GM12892 (cell line): ENCODE results near the gene VGF.

Source experiments
- DNase-seq: peaks from one replicate; pipeline ENCODE4 v3.0.0; 2011; ENCODE audit not compliant: insufficient read length
- FAIRE-seq: peaks from 2 replicates; lab custom pipeline; 2011; peaks lifted over from hg19 to GRCh38; lab: Jason Lieb, UNC
- POLR2A ChIP-seq: IDR thresholded peaks from 2 replicates; pipeline ENCODE4 v1.6.1; 2011; ENCODE audit warnings: low read depth, low read length, control low read depth
- POLR2AphosphoS5 ChIP-seq: IDR thresholded peaks from 2 replicates; pipeline ENCODE4 v1.6.1; 2011; ENCODE audit warnings: low read depth, low read length, control low read depth
- TAF1 ChIP-seq: IDR thresholded peaks from 2 replicates; pipeline ENCODE4 v1.6.1; 2011; ENCODE audit warnings: low read depth, mild to moderate bottlenecking, control low read depth, low read length, borderline replicate concordance

Gene VGF

DNA sequence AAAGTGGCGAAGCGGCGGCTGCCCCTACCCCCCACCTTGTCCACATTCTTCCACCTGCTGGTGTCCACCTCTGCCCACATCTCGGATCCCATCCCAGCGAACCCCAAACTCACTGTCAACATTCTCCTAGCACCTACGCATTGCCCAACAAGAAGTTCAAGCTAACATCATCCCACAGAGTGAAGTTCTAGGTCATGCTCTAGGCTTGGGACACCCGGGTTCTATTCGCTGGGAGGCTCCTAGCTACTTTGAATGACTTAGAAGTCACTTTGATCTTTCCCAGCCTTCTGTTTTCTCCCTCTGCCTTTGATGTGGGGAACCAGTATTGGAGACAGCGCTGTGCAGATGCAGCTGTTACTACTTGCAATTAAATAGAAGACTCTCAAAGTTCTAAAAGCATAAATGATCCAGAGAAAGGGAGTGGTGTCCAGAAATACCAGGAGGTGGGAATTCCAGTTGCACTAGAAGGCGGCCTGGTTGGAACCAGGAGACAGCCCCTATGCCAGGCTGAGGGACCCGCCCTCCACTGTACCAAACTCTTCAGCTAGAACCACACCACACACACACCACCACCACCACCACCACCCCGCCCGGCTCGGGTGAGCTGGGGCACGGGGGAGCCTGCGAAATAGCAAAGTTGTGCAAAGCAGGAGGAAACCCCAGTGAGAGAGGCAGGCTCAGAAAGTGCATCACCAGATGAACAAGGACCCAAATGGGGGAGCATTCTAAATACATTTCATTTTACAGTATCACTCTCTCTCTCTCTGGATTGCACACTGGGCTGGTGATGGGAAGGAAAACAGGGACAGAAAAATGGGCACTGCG is 5.5 kb upstream of the VGF start:
- FAIRE-seq = no peak
- no peak for DNase-seq
- no peak for TF ChIP-seq TAF1
- TF ChIP-seq POLR2AphosphoS5 = no peak
- no peak for TF ChIP-seq POLR2A

- TF ChIP-seq POLR2AphosphoS5 = no peak
- no peak for TF ChIP-seq POLR2A
- no peak for TF ChIP-seq TAF1
- DNase-seq (peak; percentile 78), FAIRE-seq (peak; percentile 89)
Measured at GRCh38 chr7:101169838-101170551, 4.6 kb upstream of the VGF start.

DNA sequence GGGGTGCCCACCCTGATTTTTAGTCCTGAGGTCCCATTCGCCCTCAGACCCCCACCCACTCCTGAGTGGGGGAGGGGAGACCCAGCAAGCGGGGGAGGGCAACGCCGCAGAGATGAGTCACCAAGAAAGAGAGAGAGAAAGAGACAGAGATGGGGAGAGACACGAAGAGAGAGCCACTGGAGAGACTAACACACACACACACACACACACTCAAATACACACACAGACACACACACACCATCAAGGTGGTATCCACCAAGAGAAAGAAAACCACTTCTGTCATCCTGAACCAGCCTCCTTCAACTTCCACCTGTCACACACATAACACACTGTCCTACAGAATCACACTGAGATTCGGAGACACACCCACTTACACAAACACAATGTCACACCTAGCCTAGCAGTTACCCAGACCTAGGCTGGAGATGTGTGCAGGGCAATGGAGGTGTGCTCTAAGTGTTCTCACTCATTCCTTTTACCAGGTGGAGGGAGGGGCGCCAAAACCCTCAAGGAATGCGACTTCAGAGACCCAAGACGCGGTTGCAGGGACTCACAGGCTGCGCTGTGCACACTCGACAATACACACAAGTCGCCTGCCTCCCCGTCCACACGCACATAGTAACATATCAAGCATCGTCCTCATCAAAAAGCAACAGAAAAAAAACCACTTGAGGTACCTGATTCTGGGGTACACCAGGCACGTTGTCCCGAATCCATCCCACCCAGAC is 3.9 kb upstream of the VGF start:
- DNase-seq = no peak
- TF ChIP-seq TAF1 = no peak
- FAIRE-seq = no peak

DNA sequence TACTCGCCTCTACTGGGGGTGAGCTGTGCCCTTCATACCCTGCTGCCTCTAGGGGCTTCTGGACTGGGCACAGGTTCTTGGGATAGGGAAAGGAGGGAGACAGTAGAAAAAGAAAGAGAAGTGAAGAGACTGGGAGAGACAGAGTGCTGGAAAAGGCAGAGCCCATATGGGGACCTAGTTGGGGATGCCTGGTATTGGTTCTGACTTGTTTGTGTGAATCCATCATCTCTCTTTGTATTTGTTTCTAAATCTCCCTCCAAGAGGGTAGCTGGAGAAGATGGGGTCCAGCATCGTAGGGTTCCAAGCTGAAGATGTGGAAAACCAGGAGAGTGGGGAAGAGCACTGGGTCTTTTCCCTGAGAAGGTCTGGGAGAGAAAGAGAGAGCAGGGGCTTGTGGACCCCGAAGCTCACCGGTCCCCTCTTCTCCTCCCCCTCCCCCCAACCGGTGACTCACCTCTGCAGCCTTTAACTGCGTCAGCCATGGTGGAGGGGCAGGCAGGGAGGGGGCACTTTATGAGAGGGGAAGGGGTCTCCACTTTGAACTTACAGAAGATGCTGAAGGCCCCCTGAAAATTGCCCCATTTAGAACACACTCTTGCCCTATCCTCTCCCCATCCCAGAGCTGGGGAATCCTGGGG is 3.2 kb upstream of the VGF start:
- FAIRE-seq = no peak
- no peak for DNase-seq

DNA sequence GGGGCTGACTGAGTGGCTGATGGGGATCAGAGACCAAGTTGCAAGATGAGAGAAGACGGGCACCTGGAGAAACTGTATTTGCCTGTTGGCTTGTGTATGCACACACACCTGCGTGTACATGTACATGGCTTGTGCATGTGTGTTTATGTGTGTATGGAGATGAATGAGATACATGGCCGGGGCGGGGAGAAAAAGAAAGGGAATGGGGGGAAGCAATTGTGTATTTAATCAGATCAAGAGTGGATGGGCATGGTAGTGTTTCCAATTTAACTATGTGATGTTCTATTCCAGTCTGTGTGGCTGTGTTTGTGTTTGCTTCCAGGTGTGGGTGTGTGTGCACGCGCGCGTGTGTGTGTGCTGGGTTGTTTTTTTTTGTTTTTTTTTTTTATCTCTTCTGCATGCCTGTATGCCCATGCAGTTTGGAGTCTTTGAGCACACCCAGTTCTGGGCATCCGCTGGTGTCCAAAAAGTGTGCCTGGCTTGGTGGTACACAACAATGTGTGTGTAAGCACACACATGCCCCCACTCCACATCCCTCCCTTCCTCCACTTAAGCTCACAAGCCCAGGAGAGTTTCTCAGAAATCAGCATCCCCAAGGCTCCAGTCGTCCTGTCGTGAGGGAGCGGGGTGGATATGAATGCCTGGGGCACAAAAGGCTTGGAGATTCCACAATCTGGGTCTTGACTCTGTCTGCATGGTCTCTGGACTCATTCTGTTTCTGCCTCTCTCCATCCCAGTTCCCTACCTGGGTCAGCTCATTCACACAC is 2.5 kb upstream of the VGF start:
- TF ChIP-seq POLR2AphosphoS5 (no peak), TAF1 (no peak), POLR2A (no peak)
- FAIRE-seq (peak; percentile 17), DNase-seq (no peak)

More for the DNA sequence above, 3.2 kb upstream of the VGF start:
- TF ChIP-seq TAF1 = no peak
- no peak for TF ChIP-seq POLR2AphosphoS5
- no peak for TF ChIP-seq POLR2A

- no peak for TF ChIP-seq TAF1
- TF ChIP-seq POLR2A = no peak
- no peak for TF ChIP-seq POLR2AphosphoS5
- no peak for DNase-seq
- no peak for FAIRE-seq
Measured at GRCh38 chr7:101166909-101167644, 1.7 kb upstream of the VGF start.

- TF ChIP-seq POLR2AphosphoS5 (no peak), POLR2A (no peak), TAF1 (no peak)
- FAIRE-seq (no peak), DNase-seq (no peak)
Measured at GRCh38 chr7:101166648-101166908, 1.2 kb upstream of the VGF start.

GRCh38 chr7:101165958-101166647 is 734 bp upstream of the VGF start:
- DNase-seq (no peak), FAIRE-seq (no peak)
- TF ChIP-seq POLR2AphosphoS5 (no peak), TAF1 (no peak)

DNA sequence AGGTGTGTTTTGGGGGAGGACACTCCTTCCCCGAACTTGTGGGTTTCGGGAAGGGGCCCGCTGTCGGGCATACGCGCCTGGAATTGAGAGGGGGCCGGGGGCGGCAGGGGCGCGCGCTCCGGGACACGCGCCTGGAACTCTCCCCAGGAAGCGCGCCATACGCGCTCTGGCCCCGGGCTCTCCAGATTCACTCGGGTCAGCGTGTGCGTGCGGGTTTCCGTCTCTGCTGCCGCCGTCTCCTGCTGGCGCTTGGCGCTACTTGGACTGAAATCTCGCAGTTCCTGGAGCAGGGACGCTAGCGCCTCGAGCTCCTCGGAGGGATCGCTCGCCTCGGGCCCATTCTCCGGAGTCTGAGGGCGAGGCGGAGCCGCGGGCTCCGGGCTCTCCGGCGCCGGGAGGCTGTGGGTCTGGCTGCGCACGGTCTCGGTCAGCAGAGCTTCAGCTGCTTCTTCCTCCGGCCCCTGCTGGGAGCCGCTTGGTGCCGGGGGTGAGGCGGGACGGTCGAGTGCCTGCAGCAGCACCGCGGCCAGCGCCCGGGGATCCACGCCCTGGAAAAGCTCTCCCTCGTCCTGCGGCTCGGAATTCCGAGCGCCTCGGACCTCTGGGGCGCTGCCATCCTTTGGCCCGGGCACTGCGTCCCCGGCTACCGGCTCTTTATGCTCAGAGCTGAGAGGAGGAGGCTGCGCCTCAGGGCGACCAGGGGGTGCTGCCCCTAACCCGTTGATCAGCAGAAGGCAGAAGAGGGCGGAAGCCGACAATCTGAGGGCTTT is 1.1 kb downstream of the VGF start:
- TF ChIP-seq POLR2AphosphoS5 (no peak), POLR2A (no peak), TAF1 (no peak)
- no peak for FAIRE-seq
- no peak for DNase-seq
